BJ (cell line): ENCODE measurements around the gene GCNT1. TPM values are rescaled to one million over a fixed set of nuclear protein-coding genes. Genes with fewer than 3 reads are reported as not detected.
"Not testable (repeated sequence)": the region's sequence is repeated elsewhere in the genome, so short reads cannot be mapped to it uniquely, and the experiment has no call there.

Source experiments
- CTCF ChIA-PET: fragments of 350-600 bp; formaldehyde crosslinking; extraction: SDS; loops from one replicate; lab custom pipeline; 2021; ENCODE audit warnings: antibody characterized with exemption, inconsistent platforms; lab: Yijun Ruan, JAX
- POLR2A ChIA-PET: fragments of 300-600 bp; sonication (Branson Sonifier 250); formaldehyde crosslinking; extraction: SDS; loops from one replicate; lab custom pipeline; 2021; ENCODE audit warnings: antibody characterized with exemption; lab: Charles Lee
- DNase-seq: peaks from one replicate; pipeline ENCODE4 v3.0.0-alpha.2; 2011; ENCODE audit warnings: low read depth
- H3K27me3 ChIP-seq: 2 replicates; pipeline ENCODE4 v1.6.0; 2011; ENCODE audit warnings: low read length; ENCODE audit not compliant: control insufficient read depth, insufficient read depth
- H3K36me3 ChIP-seq: 2 replicates; pipeline ENCODE4 v1.5.1; 2011; ENCODE audit warnings: low read length; ENCODE audit not compliant: control insufficient read depth, insufficient read depth
- H3K4me3 ChIP-seq: 2 replicates; pipeline ENCODE4 v1.5.1; 2011; ENCODE audit warnings: low read depth, mild to moderate bottlenecking, control low read depth, low read length
- CTCF ChIP-seq: IDR thresholded peaks from 2 replicates; pipeline ENCODE4 v1.5.1; 2011; ENCODE audit warnings: low read depth, mild to moderate bottlenecking, control low read depth, inconsistent platforms, low read length, moderate library complexity; ENCODE audit not compliant: insufficient read depth
- polyA plus RNA-seq: library from polyadenylated mRNA; depleted of rRNA; stranded (reverse); fragments of >200 nt; gene quantifications from 2 replicates; pipeline ENCODE4 v1.2.3, GENCODE V29; 2011

Gene GCNT1
- polyA plus RNA-seq, 1 experiment = 23.0 TPM

GRCh38 chr9:76478226-76478625 lies 19.2 kb downstream of the GCNT1 start:
- POLR2A ChIA-PET = no interaction called here
- DNase-seq = no peak
- Histone ChIP-seq H3K36me3 (no peaks in the 10 kb centered on the region; the same call in 1 of the 2 replicates), H3K27me3 (no peaks in the 10 kb centered on the region), H3K4me3 (no peak overlapping the region)
- no peak for TF ChIP-seq CTCF
- CTCF ChIA-PET = interaction anchor here (0.7 kb wide), 1 partner anchor 167 kb away, joined by 3 read pairs; no protein-coding TSS in a partner anchor

- DNase-seq, POLR2A ChIA-PET, CTCF ChIA-PET, H3K27me3 ChIP-seq, H3K36me3 ChIP-seq, H3K4me3 ChIP-seq: not testable (repeated sequence)
Observed at GRCh38 chr9:76479337-76479736, 20.4 kb downstream of the GCNT1 start.

GRCh38 chr9:76486151-76486550 lies 27.2 kb downstream of the GCNT1 start:
- ChIA-PET CTCF (interaction anchor here (1.1 kb wide), 1 partner anchor 27 kb away, joined by 3 read pairs; the partner anchor contains the start of gene GCNT1), POLR2A (no interaction called here)
- no peaks in the 10 kb centered on the region; the same call in 1 of the 2 replicates for H3K36me3 ChIP-seq
- no peaks in the 10 kb centered on the region for H3K27me3 ChIP-seq
- peak; percentile 4 for DNase-seq
- TF ChIP-seq CTCF = no peak
- H3K4me3 ChIP-seq = no peak overlapping the region

- CTCF ChIA-PET = no interaction called here
- no peak for TF ChIP-seq CTCF
- no peaks in the 10 kb centered on the region for H3K27me3 ChIP-seq
- H3K36me3 ChIP-seq = no peaks in the 10 kb centered on the region; the same call in 1 of the 2 replicates
- H3K4me3 ChIP-seq = no peak overlapping the region
- DNase-seq = no peak
- POLR2A ChIA-PET = no interaction called here
Observed at GRCh38 chr9:76490249-76490990, 31.4 kb downstream of the GCNT1 start.

- H3K36me3 ChIP-seq, DNase-seq, CTCF ChIA-PET, H3K4me3 ChIP-seq, H3K27me3 ChIP-seq, POLR2A ChIA-PET: not testable (repeated sequence)
Observed at GRCh38 chr9:76491056-76491455, 32.1 kb downstream of the GCNT1 start.

GRCh38 chr9:76493496-76493895 lies 34.5 kb downstream of the GCNT1 start:
- H3K4me3 ChIP-seq, H3K27me3 ChIP-seq, CTCF ChIA-PET, POLR2A ChIA-PET, H3K36me3 ChIP-seq, DNase-seq: not testable (repeated sequence)
